NB4 (cell line): ENCODE results near the gene KRTAP4-1.

ENCODE experiments used
- CTCF ChIP-seq: IDR thresholded peaks from one replicate; pipeline ENCODE4 v1.5.1; 2012; ENCODE audit warnings: low read depth, low read length
- MYC ChIP-seq: IDR thresholded peaks from 2 replicates; pipeline ENCODE4 v1.6.1; 2011; ENCODE audit warnings: low read depth, low read length
- POLR2A ChIP-seq: IDR thresholded peaks from 2 replicates; pipeline ENCODE4 v1.6.1; 2011; ENCODE audit warnings: mild to moderate bottlenecking; ENCODE audit not compliant: insufficient read length; ENCODE audit errors: extremely low read depth
- TF ChIP-seq, protein P1 (sequence below): IDR thresholded peaks from 2 replicates; pipeline ENCODE4 v1.6.1; 2011; ENCODE audit warnings: low read depth, low read length

- TF ChIP-seq CTCF, result no peak
- TF ChIP-seq POLR2A, result no peak
- TF ChIP-seq, protein P1, sequence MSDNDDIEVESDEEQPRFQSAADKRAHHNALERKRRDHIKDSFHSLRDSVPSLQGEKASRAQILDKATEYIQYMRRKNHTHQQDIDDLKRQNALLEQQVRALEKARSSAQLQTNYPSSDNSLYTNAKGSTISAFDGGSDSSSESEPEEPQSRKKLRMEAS, result no peak
- no peak for TF ChIP-seq MYC
These were observed 16.6 kb downstream of the KRTAP4-1 start, which contains the start of gene KRTAP4-3 for GRCh38 chr17:41168121-41168520.
